ENCODE measurements around the gene PMM2.

DNA sequence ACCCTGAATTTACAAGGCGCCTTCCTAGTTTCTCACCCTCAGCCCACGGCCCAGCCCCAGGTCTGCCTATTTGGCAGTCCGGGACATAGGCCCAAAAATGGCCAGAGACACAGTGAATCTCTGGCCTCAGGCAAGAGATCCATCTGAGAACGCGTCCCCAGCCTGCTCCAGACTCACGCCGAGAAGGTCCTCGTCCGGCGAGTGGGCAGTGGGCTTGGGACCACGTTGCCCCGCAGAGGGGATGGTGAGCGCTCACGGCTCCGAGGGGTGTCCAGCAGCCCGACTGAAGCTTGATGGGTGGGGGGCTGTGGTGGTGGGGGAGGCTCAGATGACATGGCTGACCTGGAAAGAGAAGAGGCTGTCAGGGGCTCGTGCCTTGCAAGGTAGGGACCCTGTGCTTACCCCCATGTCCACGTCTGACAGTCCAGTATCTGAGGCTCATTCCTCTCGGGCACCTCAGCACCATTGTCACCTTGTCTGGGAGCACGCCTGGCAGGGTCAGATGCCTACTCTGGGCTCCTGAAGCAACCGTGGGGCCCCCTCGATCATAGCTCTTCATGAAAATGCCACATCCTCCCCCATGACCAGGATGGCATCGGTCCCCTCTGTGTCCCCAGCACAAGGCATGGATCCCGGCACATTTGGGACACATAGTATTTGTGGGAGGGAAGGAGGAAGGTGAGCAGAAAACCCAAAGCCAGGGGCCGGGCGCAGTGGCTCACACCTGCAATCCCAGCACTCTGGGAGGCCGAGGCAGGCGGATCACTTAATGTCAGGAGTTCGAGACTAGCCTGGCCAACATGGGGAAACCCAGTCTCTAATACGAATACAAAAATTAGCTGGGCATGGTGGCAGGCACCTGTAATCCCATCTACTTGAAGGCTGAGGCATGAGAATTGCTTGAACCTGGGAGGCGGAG, 61.6 kb downstream of the PMM2 start:
- TF ChIP-seq POLR2AphosphoS5 (IDR thresholded peaks at IDR 0.05; ENCODE audit: low read depth, low read length) (no peak), TAF1 (IDR thresholded peaks at IDR 0.05; ENCODE audit: borderline replicate concordance, insufficient read depth, low read length) (no peak), SIN3A (IDR thresholded peaks at IDR 0.05; ENCODE audit: borderline replicate concordance, insufficient read depth, low read length) (no peak)
- TF ChIP-seq, protein P1, sequence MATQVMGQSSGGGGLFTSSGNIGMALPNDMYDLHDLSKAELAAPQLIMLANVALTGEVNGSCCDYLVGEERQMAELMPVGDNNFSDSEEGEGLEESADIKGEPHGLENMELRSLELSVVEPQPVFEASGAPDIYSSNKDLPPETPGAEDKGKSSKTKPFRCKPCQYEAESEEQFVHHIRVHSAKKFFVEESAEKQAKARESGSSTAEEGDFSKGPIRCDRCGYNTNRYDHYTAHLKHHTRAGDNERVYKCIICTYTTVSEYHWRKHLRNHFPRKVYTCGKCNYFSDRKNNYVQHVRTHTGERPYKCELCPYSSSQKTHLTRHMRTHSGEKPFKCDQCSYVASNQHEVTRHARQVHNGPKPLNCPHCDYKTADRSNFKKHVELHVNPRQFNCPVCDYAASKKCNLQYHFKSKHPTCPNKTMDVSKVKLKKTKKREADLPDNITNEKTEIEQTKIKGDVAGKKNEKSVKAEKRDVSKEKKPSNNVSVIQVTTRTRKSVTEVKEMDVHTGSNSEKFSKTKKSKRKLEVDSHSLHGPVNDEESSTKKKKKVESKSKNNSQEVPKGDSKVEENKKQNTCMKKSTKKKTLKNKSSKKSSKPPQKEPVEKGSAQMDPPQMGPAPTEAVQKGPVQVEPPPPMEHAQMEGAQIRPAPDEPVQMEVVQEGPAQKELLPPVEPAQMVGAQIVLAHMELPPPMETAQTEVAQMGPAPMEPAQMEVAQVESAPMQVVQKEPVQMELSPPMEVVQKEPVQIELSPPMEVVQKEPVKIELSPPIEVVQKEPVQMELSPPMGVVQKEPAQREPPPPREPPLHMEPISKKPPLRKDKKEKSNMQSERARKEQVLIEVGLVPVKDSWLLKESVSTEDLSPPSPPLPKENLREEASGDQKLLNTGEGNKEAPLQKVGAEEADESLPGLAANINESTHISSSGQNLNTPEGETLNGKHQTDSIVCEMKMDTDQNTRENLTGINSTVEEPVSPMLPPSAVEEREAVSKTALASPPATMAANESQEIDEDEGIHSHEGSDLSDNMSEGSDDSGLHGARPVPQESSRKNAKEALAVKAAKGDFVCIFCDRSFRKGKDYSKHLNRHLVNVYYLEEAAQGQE (IDR thresholded peaks at IDR 0.05; ENCODE audit: insufficient read depth in 1 of 2, low read depth in 2 of 2, low read length in 2 of 2): no peak

Measured in PFSK-1 (cell line).